DND-41 (cell line): ENCODE measurements around the gene SLC25A21.

Experiments
- ATAC-seq: fragments of 200-7000 bp; cut with Tn5 transposase; 3 replicates; pipeline ENCODE4 v1.9.1; 2021; ENCODE audit warnings: low read depth; ENCODE audit not compliant: insufficient read depth
- DNase-seq: peaks from one replicate; pipeline ENCODE4 v3.0.0-alpha.2; 2020
- H2AFZ ChIP-seq: 2 replicates; pipeline ENCODE4 v1.6.0; 2012; ENCODE audit warnings: low read depth, low read length
- H3K27ac ChIP-seq: 2 replicates; pipeline ENCODE4 v1.5.1; 2012; ENCODE audit warnings: low read length, inconsistent platforms
- H3K27me3 ChIP-seq: fragments of 200-600 bp; sonication (generic); 2 replicates; pipeline ENCODE4 v1.6.0; 2012; ENCODE audit warnings: low read length, mild to moderate bottlenecking, inconsistent platforms; ENCODE audit not compliant: insufficient read depth, poor library complexity
- H3K36me3 ChIP-seq: 2 replicates; pipeline ENCODE4 v1.5.1; 2012; ENCODE audit warnings: low read length, inconsistent platforms; ENCODE audit not compliant: insufficient read depth
- H3K4me1 ChIP-seq: 2 replicates; pipeline ENCODE4 v1.5.1; 2012; ENCODE audit warnings: mild to moderate bottlenecking, low read length; ENCODE audit not compliant: insufficient read depth
- H3K4me2 ChIP-seq: 2 replicates; pipeline ENCODE4 v1.6.0; 2012; ENCODE audit warnings: mild to moderate bottlenecking, moderate library complexity, low read length, inconsistent platforms; ENCODE audit not compliant: insufficient read depth
- H3K4me3 ChIP-seq, 2 experiments: fragments of 200-600 bp in 1 of 2; shearing (Covaris generic) in 1 of 2; 2 replicates each; pipeline ENCODE4 v1.5.1; 2012 to 2016; ENCODE audit warnings: inconsistent platforms in 2 of 2, low read length in 2 of 2, mild to moderate bottlenecking in 2 of 2, low read depth in 1 of 2, moderate library complexity in 1 of 2
- H3K79me2 ChIP-seq: 2 replicates; pipeline ENCODE4 v1.6.0; 2012; ENCODE audit warnings: low read length, inconsistent platforms; ENCODE audit not compliant: insufficient read depth
- H3K9ac ChIP-seq: 2 replicates; pipeline ENCODE4 v1.6.0; 2012; ENCODE audit warnings: low read depth, mild to moderate bottlenecking, inconsistent platforms, low read length, moderate library complexity
- H3K9me3 ChIP-seq: 2 replicates; pipeline ENCODE4 v1.5.1; 2012; ENCODE audit warnings: low read length, moderate library complexity, mild to moderate bottlenecking, inconsistent platforms; ENCODE audit not compliant: insufficient read depth, severe bottlenecking
- H4K20me1 ChIP-seq: 2 replicates; pipeline ENCODE4 v1.6.0; 2012; ENCODE audit warnings: low read length; ENCODE audit not compliant: insufficient read depth
- EZH2 ChIP-seq: IDR thresholded peaks from 3 replicates; pipeline ENCODE4 v1.6.1; 2012; ENCODE audit warnings: borderline replicate concordance, low read depth, mild to moderate bottlenecking, moderate library complexity, low read length, inconsistent platforms; ENCODE audit not compliant: severe bottlenecking
- TF ChIP-seq, protein P1 (sequence below): IDR thresholded peaks from 2 replicates; pipeline ENCODE4 v1.5.1; 2012; ENCODE audit warnings: borderline replicate concordance, low read length, moderate library complexity, mild to moderate bottlenecking; ENCODE audit not compliant: poor library complexity, severe bottlenecking; ENCODE audit errors: extremely low read depth

Gene SLC25A21

DNA sequence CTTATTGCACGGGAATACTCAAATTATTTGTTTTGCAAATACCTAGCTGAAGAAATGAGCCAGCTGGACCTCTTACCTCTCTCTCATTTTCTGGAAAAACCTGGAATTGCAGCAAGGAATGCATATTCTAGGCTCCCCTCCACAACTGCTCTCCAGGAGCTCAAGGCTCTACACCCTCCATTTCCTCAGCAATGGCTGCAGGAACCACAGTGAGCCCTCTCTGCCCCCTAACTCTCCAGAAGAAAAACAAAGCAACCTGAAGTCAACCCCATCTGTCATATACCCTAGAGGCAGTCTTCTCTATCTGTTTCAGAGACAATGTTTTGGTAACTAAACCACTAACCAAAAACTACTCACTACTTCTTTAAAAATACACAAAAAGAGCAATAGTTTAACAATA, 221.6 kb downstream of the SLC25A21 start:
- no peak overlapping the region for H3K4me2 ChIP-seq
- no peak overlapping the region for H3K4me3 ChIP-seq
- DNase-seq = no peak
- TF ChIP-seq EZH2 = no peak
- TF ChIP-seq, protein P1, sequence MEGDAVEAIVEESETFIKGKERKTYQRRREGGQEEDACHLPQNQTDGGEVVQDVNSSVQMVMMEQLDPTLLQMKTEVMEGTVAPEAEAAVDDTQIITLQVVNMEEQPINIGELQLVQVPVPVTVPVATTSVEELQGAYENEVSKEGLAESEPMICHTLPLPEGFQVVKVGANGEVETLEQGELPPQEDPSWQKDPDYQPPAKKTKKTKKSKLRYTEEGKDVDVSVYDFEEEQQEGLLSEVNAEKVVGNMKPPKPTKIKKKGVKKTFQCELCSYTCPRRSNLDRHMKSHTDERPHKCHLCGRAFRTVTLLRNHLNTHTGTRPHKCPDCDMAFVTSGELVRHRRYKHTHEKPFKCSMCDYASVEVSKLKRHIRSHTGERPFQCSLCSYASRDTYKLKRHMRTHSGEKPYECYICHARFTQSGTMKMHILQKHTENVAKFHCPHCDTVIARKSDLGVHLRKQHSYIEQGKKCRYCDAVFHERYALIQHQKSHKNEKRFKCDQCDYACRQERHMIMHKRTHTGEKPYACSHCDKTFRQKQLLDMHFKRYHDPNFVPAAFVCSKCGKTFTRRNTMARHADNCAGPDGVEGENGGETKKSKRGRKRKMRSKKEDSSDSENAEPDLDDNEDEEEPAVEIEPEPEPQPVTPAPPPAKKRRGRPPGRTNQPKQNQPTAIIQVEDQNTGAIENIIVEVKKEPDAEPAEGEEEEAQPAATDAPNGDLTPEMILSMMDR = no peak
- H4K20me1 ChIP-seq = no peaks in the 10 kb centered on the region
- H3K79me2 ChIP-seq = no peaks in the 10 kb centered on the region
- no peak overlapping the region for H3K9ac ChIP-seq
- no peaks in the 10 kb centered on the region for H3K4me1 ChIP-seq
- ATAC-seq = no peak
- no peak overlapping the region for H2AFZ ChIP-seq
- no peak overlapping the region for H3K27ac ChIP-seq
- peaks cover 14% of the 10 kb centered on the region for H3K27me3 ChIP-seq
- H3K9me3 ChIP-seq = no peaks in the 10 kb centered on the region
- H3K36me3 ChIP-seq = no peaks in the 10 kb centered on the region

DNA sequence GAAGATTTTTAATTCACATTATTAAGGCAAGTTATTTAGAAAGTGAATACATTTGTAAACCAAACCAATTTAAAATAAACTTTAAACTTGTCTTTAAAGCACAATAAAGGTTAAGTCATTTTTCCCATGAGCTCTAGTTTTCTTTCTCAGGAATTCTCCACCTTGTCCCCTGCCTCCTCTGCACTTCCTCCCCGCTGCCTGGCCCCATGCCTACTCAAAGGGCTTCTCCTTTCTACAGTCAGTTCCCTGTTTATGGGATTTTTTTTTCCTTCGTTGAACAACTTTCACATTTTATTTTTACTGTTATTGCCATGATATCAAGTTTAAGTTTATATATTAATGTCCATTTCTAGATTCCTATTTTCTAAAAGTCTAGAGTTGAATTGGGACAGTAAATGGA, 223.0 kb downstream of the SLC25A21 start:
- Histone ChIP-seq H3K4me3 (no peak overlapping the region), H3K79me2 (no peaks in the 10 kb centered on the region), H3K36me3 (no peaks in the 10 kb centered on the region), H3K4me2 (no peak overlapping the region), H3K27ac (no peak overlapping the region), H2AFZ (no peak overlapping the region), H3K9ac (no peak overlapping the region), H4K20me1 (no peaks in the 10 kb centered on the region), H3K9me3 (no peaks in the 10 kb centered on the region), H3K4me1 (no peaks in the 10 kb centered on the region), H3K27me3 (peaks cover 14% of the 10 kb centered on the region)
- TF ChIP-seq EZH2 = no peak
- TF ChIP-seq, protein P1 = no peak
- DNase-seq = no peak
- no peak for ATAC-seq

DNA sequence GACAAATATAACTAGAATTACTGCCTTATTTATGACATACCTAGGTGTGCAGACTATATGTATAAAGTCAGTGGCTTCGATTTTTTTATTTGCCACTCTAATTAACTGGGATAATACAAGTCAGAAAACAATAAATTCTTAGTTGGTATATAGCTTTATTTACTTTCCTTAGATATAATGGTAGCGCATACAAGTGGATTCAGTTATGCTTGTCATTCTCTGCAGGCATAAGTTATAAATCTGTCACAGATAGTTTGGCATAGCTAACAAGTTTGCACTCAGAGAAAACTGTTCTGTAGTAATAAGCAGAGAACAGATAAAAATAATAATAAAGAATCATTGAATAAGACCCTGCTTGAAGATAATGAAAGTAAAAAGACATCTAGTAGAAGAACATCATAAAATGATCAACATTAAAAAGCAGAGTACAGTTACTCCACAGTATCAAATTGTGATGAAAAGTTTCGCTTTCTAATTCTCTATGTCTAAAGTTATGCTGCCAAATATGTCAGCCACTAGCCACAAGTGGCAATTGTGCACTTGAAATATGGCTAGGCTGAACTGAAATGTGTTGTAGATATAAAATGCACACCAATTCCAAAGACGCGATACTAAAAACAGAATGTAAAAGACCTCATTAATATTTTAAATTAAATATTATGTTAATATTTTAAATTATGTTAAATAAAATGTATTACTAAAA, 224.1 kb downstream of the SLC25A21 start:
- TF ChIP-seq, protein P1 = no peak
- Histone ChIP-seq H3K4me2 (no peak overlapping the region), H3K4me1 (no peaks in the 10 kb centered on the region), H3K79me2 (no peaks in the 10 kb centered on the region), H3K36me3 (no peaks in the 10 kb centered on the region), H3K27me3 (peaks cover 14% of the 10 kb centered on the region), H3K27ac (no peak overlapping the region), H2AFZ (no peak overlapping the region), H4K20me1 (no peaks in the 10 kb centered on the region), H3K4me3 (no peak overlapping the region), H3K9ac (no peak overlapping the region), H3K9me3 (no peaks in the 10 kb centered on the region)
- ATAC-seq (no peak), DNase-seq (no peak)

DNA sequence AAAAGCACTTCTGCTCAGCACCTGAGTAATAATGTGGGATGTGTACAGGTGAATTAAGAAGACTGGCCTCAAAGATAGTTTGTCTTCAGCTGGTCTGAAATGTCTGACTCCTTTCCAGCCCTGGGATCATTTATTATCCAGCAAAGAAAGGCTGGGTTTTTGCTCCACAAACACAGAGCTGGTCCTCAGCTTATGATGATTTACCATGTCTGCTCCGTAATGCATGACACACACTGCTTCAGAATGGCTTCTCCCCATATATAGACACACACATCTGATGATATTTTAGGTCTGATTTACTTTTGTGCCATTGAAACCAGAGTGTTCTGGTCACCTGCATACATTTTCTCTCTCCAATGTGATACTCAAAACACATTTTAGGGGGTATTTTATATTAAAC, 225.0 kb downstream of the SLC25A21 start:
- H2AFZ ChIP-seq = no peak overlapping the region
- H3K27me3 ChIP-seq = peaks cover 14% of the 10 kb centered on the region
- H3K79me2 ChIP-seq = no peaks in the 10 kb centered on the region
- H3K4me3 ChIP-seq = no peak overlapping the region
- no peak overlapping the region for H3K9ac ChIP-seq
- H3K4me2 ChIP-seq = no peak overlapping the region
- no peak for DNase-seq
- H3K36me3 ChIP-seq = no peaks in the 10 kb centered on the region
- TF ChIP-seq, protein P1 = no peak
- TF ChIP-seq EZH2 = no peak
- no peaks in the 10 kb centered on the region for H3K4me1 ChIP-seq
- H3K9me3 ChIP-seq = no peaks in the 10 kb centered on the region
- H3K27ac ChIP-seq = no peak overlapping the region
- ATAC-seq = no peak
- H4K20me1 ChIP-seq = no peaks in the 10 kb centered on the region
